HG03060 (cell line): ENCODE results near the gene SEMA3A.

Source experiments
- ATAC-seq: cut with Tn5 transposase; IDR thresholded peaks from one replicate; pipeline ENCODE4 v1.9.1; 2021; ENCODE audit warnings: low read depth, moderate number of reproducible peaks; ENCODE audit not compliant: unreplicated experiment

Gene SEMA3A

GRCh38 chr7:84027678-84028077, 166.9 kb downstream of the SEMA3A start:
- no peak for ATAC-seq

- no peak for ATAC-seq
These were observed 169.2 kb downstream of the SEMA3A start for GRCh38 chr7:84025332-84025927.

GRCh38 chr7:84022684-84023308, 171.8 kb downstream of the SEMA3A start:
- no peak for ATAC-seq

GRCh38 chr7:84022009-84022408, 172.6 kb downstream of the SEMA3A start:
- ATAC-seq = no peak

- ATAC-seq = no peak
These were observed 173.2 kb downstream of the SEMA3A start for GRCh38 chr7:84021292-84021908.

- ATAC-seq = no peak
These were observed 176.9 kb downstream of the SEMA3A start for GRCh38 chr7:84017651-84018050.

- ATAC-seq = no peak
These were observed 180.9 kb downstream of the SEMA3A start for GRCh38 chr7:84013616-84014240.

GRCh38 chr7:84009782-84010181, 184.8 kb downstream of the SEMA3A start:
- ATAC-seq = no peak

- no peak for ATAC-seq
These were observed 185.5 kb downstream of the SEMA3A start for GRCh38 chr7:84009051-84009450.

- no peak for ATAC-seq
These were observed 191.4 kb downstream of the SEMA3A start for GRCh38 chr7:84003191-84003590.

- no peak for ATAC-seq
These were observed 192.2 kb downstream of the SEMA3A start for GRCh38 chr7:84002348-84002747.

GRCh38 chr7:83996879-83997278, 197.7 kb downstream of the SEMA3A start:
- ATAC-seq = no peak

GRCh38 chr7:83987764-83988163, 206.8 kb downstream of the SEMA3A start:
- ATAC-seq = no peak

- ATAC-seq = no peak
These were observed 208.8 kb downstream of the SEMA3A start for GRCh38 chr7:83985821-83986220.

GRCh38 chr7:83984591-83984990, 210.0 kb downstream of the SEMA3A start:
- ATAC-seq = no peak

- ATAC-seq = no peak
These were observed 210.5 kb downstream of the SEMA3A start for GRCh38 chr7:83984076-83984475.

- ATAC-seq = no peak
These were observed 211.0 kb downstream of the SEMA3A start for GRCh38 chr7:83983606-83984005.

- peak; percentile 68 for ATAC-seq
These were observed 218.3 kb downstream of the SEMA3A start for GRCh38 chr7:83976302-83976701.

GRCh38 chr7:83970081-83970480, 224.5 kb downstream of the SEMA3A start:
- ATAC-seq = no peak

GRCh38 chr7:83964318-83964717, 230.3 kb downstream of the SEMA3A start:
- no peak for ATAC-seq

GRCh38 chr7:83957333-83957732, 237.3 kb downstream of the SEMA3A start:
- no peak for ATAC-seq

GRCh38 chr7:83956104-83956503, 238.5 kb downstream of the SEMA3A start:
- no peak for ATAC-seq
